GM18868 (cell line): ENCODE data around the gene FBXO27.
"Not testable (repeated sequence)": the region's sequence is repeated elsewhere in the genome, so short reads cannot be mapped to it uniquely, and the experiment has no call there.

Experiments
- ATAC-seq: cut with Tn5 transposase; IDR thresholded peaks from one replicate; pipeline ENCODE4 v1.9.1; 2021; ENCODE audit warnings: mild to moderate bottlenecking, moderate library complexity; ENCODE audit not compliant: unreplicated experiment

FBXO27 gene

GRCh38 chr19:39045506-39045905 is 13.2 kb upstream of the FBXO27 start:
- no peak for ATAC-seq

GRCh38 chr19:39038098-39038497 is 5.7 kb upstream of the FBXO27 start:
- ATAC-seq, result no peak

GRCh38 chr19:39037194-39037593 is 4.8 kb upstream of the FBXO27 start:
- ATAC-seq, result no peak

- ATAC-seq, result no peak
These were observed 4.2 kb upstream of the FBXO27 start for GRCh38 chr19:39036581-39036980.

GRCh38 chr19:39031368-39032062 is 834 bp downstream of the FBXO27 start:
- ATAC-seq, result no peak

- no peak for ATAC-seq
These were observed 1.4 kb downstream of the FBXO27 start for GRCh38 chr19:39030854-39031367.

GRCh38 chr19:39024875-39025641 is 7.3 kb downstream of the FBXO27 start:
- no peak for ATAC-seq

GRCh38 chr19:39021063-39021462 is 11.3 kb downstream of the FBXO27 start:
- no peak for ATAC-seq

- ATAC-seq, result no peak
These were observed 14.7 kb downstream of the FBXO27 start for GRCh38 chr19:39017646-39018045.

- ATAC-seq, result no peak
These were observed 15.3 kb downstream of the FBXO27 start for GRCh38 chr19:39017026-39017425.

- ATAC-seq, result no peak
These were observed 18.3 kb downstream of the FBXO27 start for GRCh38 chr19:39014037-39014436.

- no peak for ATAC-seq
These were observed 23.3 kb downstream of the FBXO27 start for GRCh38 chr19:39009001-39009400.

GRCh38 chr19:39008137-39008536 is 24.2 kb downstream of the FBXO27 start:
- ATAC-seq, result no peak

- no peak for ATAC-seq
These were observed 25.3 kb downstream of the FBXO27 start for GRCh38 chr19:39007096-39007495.

- ATAC-seq, result no peak
These were observed 27.9 kb downstream of the FBXO27 start for GRCh38 chr19:39004403-39004802.

- ATAC-seq, result no peak
These were observed 28.6 kb downstream of the FBXO27 start for GRCh38 chr19:39003796-39004195.

- no peak for ATAC-seq
These were observed 29.2 kb downstream of the FBXO27 start for GRCh38 chr19:39003188-39003587.

GRCh38 chr19:39001041-39001440 is 31.3 kb downstream of the FBXO27 start:
- ATAC-seq, result no peak

GRCh38 chr19:38997576-38997975 is 34.8 kb downstream of the FBXO27 start:
- not testable (repeated sequence) for ATAC-seq

GRCh38 chr19:38993271-38993670 is 39.1 kb downstream of the FBXO27 start:
- no peak for ATAC-seq

GRCh38 chr19:38990949-38991697 is 41.2 kb downstream of the FBXO27 start:
- ATAC-seq, result no peak
